WTC11 (cell line): ENCODE data around the gene PUM1.

ENCODE experiments used
- CTCF ChIP-seq: fragments of 200-600 bp; IDR thresholded peaks from 2 replicates; pipeline ENCODE4 v1.8.0; 2022; ENCODE audit warnings: antibody characterized with exemption
- MLX ChIP-seq: sonication (generic); formaldehyde crosslinking; IDR thresholded peaks from 2 replicates; pipeline ENCODE4 v1.8.1; 2023; ENCODE audit warnings: mild to moderate bottlenecking, missing genetic modification reagents, moderate library complexity
- ZNF416 ChIP-seq: fragments of 250-450 bp; sonication (Bioruptor Pico); IDR thresholded peaks from 2 replicates; pipeline ENCODE4 v1.9.0; 2021; ENCODE audit warnings: mild to moderate bottlenecking, inconsistent platforms
- ZSCAN18 ChIP-seq: fragments of 250-450 bp; sonication (Bioruptor Pico); IDR thresholded peaks from 2 replicates; pipeline ENCODE4 v2.1.2; 2022; ENCODE audit warnings: mild to moderate bottlenecking, moderate library complexity

- no peak for TF ChIP-seq CTCF
- TF ChIP-seq ZNF416 (CRISPR knock-in tag) = no peak
- TF ChIP-seq ZSCAN18 = no peak
- no peak for TF ChIP-seq MLX (CRISPR knock-in tag)
Measured at GRCh38 chr1:30916296-30916695, 149.2 kb downstream of the PUM1 start.
